Measurements from ENCODE around the gene UBA6.
"Not testable (repeated sequence)": the region's sequence is repeated elsewhere in the genome, so short reads cannot be mapped to it uniquely, and the experiment has no call there.

The UBA6 gene

GRCh38 chr4:67678612-67679011 lies 22.3 kb downstream of the UBA6 start:
- Histone ChIP-seq H3K36me3 (ENCODE audit: control insufficient read depth, insufficient read depth, low read length) (peaks cover 23% of the 10 kb centered on the region), H3K27me3 (ENCODE audit: control insufficient read depth, insufficient read depth, low read length, poor library complexity, severe bottlenecking) (no peaks in the 10 kb centered on the region), H3K4me3 (ENCODE audit: insufficient read depth, low read depth, low read length) (no peak overlapping the region), H3K27ac (ENCODE audit: insufficient read depth, low read depth, low read length, poor library complexity, severe bottlenecking) (no peak overlapping the region), H3K9me3 (ENCODE audit: control insufficient read depth, low read length) (no peaks in the 10 kb centered on the region), H3K4me1 (ENCODE audit: control insufficient read depth, insufficient read depth, low read length) (no peaks in the 10 kb centered on the region)
- WGBS, 2 experiments = 100% methylated on average over 2 of the region's 2 CpGs

GRCh38 chr4:67674098-67674497 lies 26.9 kb downstream of the UBA6 start:
- Histone ChIP-seq H3K36me3 (ENCODE audit: control insufficient read depth, insufficient read depth, low read length) (peaks cover 28% of the 10 kb centered on the region), H3K27ac (ENCODE audit: insufficient read depth, low read depth, low read length, poor library complexity, severe bottlenecking) (no peak overlapping the region)
- 96 to 97% methylated on average over 2 of the region's 2 CpGs for WGBS, 2 experiments

GRCh38 chr4:67668315-67668714 lies 32.6 kb downstream of the UBA6 start:
- WGBS, 2 experiments = 93% methylated on average over 3 of the region's 3 CpGs; no CpG with 5 or more reads in 1 of the 2 experiments
- H3K4me1 ChIP-seq (ENCODE audit: control insufficient read depth, insufficient read depth, low read length) = no peaks in the 10 kb centered on the region
- H3K9me3 ChIP-seq (ENCODE audit: control insufficient read depth, low read length) = no peaks in the 10 kb centered on the region
- H3K4me3 ChIP-seq (ENCODE audit: insufficient read depth, low read depth, low read length) = no peak overlapping the region
- H3K36me3 ChIP-seq (ENCODE audit: control insufficient read depth, insufficient read depth, low read length) = peaks cover 17% of the 10 kb centered on the region
- no peak overlapping the region for H3K27ac ChIP-seq (ENCODE audit: insufficient read depth, low read depth, low read length, poor library complexity, severe bottlenecking)
- H3K27me3 ChIP-seq (ENCODE audit: control insufficient read depth, insufficient read depth, low read length, poor library complexity, severe bottlenecking) = no peaks in the 10 kb centered on the region

More at GRCh38 chr4:67674098-67674497, 26.9 kb downstream of the UBA6 start:
- Histone ChIP-seq H3K4me3 (ENCODE audit: insufficient read depth, low read depth, low read length) (no peak overlapping the region), H3K27me3 (ENCODE audit: control insufficient read depth, insufficient read depth, low read length, poor library complexity, severe bottlenecking) (no peaks in the 10 kb centered on the region), H3K4me1 (ENCODE audit: control insufficient read depth, insufficient read depth, low read length) (no peaks in the 10 kb centered on the region), H3K9me3 (ENCODE audit: control insufficient read depth, low read length) (no peaks in the 10 kb centered on the region)

- 96% methylated on average over 4 of the region's 4 CpGs for WGBS, 2 experiments
- no peaks in the 10 kb centered on the region for H3K4me1 ChIP-seq (ENCODE audit: control insufficient read depth, insufficient read depth, low read length)
- peaks cover 30% of the 10 kb centered on the region for H3K36me3 ChIP-seq (ENCODE audit: control insufficient read depth, insufficient read depth, low read length)
- no peak overlapping the region for H3K4me3 ChIP-seq (ENCODE audit: insufficient read depth, low read depth, low read length)
- no peak overlapping the region for H3K27ac ChIP-seq (ENCODE audit: insufficient read depth, low read depth, low read length, poor library complexity, severe bottlenecking)
- H3K27me3 ChIP-seq (ENCODE audit: control insufficient read depth, insufficient read depth, low read length, poor library complexity, severe bottlenecking) = no peaks in the 10 kb centered on the region
- H3K9me3 ChIP-seq (ENCODE audit: control insufficient read depth, low read length) = peaks cover 5% of the 10 kb centered on the region
These were observed 40.5 kb downstream of the UBA6 start for GRCh38 chr4:67660418-67660817.

- Histone ChIP-seq H3K9me3 (ENCODE audit: control insufficient read depth, low read length) (peaks cover 5% of the 10 kb centered on the region), H3K36me3 (ENCODE audit: control insufficient read depth, insufficient read depth, low read length) (peaks cover 27% of the 10 kb centered on the region), H3K27ac (ENCODE audit: insufficient read depth, low read depth, low read length, poor library complexity, severe bottlenecking) (no peak overlapping the region), H3K4me3 (ENCODE audit: insufficient read depth, low read depth, low read length) (no peak overlapping the region), H3K4me1 (ENCODE audit: control insufficient read depth, insufficient read depth, low read length) (no peaks in the 10 kb centered on the region), H3K27me3 (ENCODE audit: control insufficient read depth, insufficient read depth, low read length, poor library complexity, severe bottlenecking) (no peaks in the 10 kb centered on the region)
- 90 to 100% methylated on average over 2 of the region's 2 CpGs for WGBS, 2 experiments
These were observed 41.9 kb downstream of the UBA6 start for GRCh38 chr4:67659065-67659464.

- WGBS, 2 experiments = 93 to 94% methylated on average over 3 of the region's 3 CpGs
- no peak overlapping the region for H3K4me3 ChIP-seq (ENCODE audit: insufficient read depth, low read depth, low read length)
- H3K36me3 ChIP-seq (ENCODE audit: control insufficient read depth, insufficient read depth, low read length) = peaks cover 27% of the 10 kb centered on the region
These were observed 42.7 kb downstream of the UBA6 start for GRCh38 chr4:67658302-67658701.

GRCh38 chr4:67651536-67651935 lies 49.4 kb downstream of the UBA6 start:
- no peaks in the 10 kb centered on the region for H3K9me3 ChIP-seq (ENCODE audit: control insufficient read depth, low read length)
- no peak overlapping the region for H3K4me3 ChIP-seq (ENCODE audit: insufficient read depth, low read depth, low read length)
- H3K27me3 ChIP-seq (ENCODE audit: control insufficient read depth, insufficient read depth, low read length, poor library complexity, severe bottlenecking) = no peaks in the 10 kb centered on the region
- H3K4me1 ChIP-seq (ENCODE audit: control insufficient read depth, insufficient read depth, low read length) = no peaks in the 10 kb centered on the region
- no peak overlapping the region for H3K27ac ChIP-seq (ENCODE audit: insufficient read depth, low read depth, low read length, poor library complexity, severe bottlenecking)
- no peaks in the 10 kb centered on the region for H3K36me3 ChIP-seq (ENCODE audit: control insufficient read depth, insufficient read depth, low read length)

More at GRCh38 chr4:67658302-67658701, 42.7 kb downstream of the UBA6 start:
- Histone ChIP-seq H3K9me3 (ENCODE audit: control insufficient read depth, low read length) (peaks cover 5% of the 10 kb centered on the region), H3K4me1 (ENCODE audit: control insufficient read depth, insufficient read depth, low read length) (no peaks in the 10 kb centered on the region), H3K27me3 (ENCODE audit: control insufficient read depth, insufficient read depth, low read length, poor library complexity, severe bottlenecking) (no peaks in the 10 kb centered on the region), H3K27ac (ENCODE audit: insufficient read depth, low read depth, low read length, poor library complexity, severe bottlenecking) (no peak overlapping the region)

- Histone ChIP-seq H3K36me3 (ENCODE audit: control insufficient read depth, insufficient read depth, low read length) (peaks cover 10% of the 10 kb centered on the region), H3K9me3 (ENCODE audit: control insufficient read depth, low read length) (no peaks in the 10 kb centered on the region), H3K4me1 (ENCODE audit: control insufficient read depth, insufficient read depth, low read length) (no peaks in the 10 kb centered on the region), H3K27ac (ENCODE audit: insufficient read depth, low read depth, low read length, poor library complexity, severe bottlenecking) (no peak overlapping the region), H3K27me3 (ENCODE audit: control insufficient read depth, insufficient read depth, low read length, poor library complexity, severe bottlenecking) (no peaks in the 10 kb centered on the region), H3K4me3 (ENCODE audit: insufficient read depth, low read depth, low read length) (no peak overlapping the region)
- WGBS, 2 experiments = 94 to 95% methylated on average over 5 of the region's 5 CpGs
These were observed 62.8 kb downstream of the UBA6 start for GRCh38 chr4:67638136-67638535.

- H3K27me3 ChIP-seq (ENCODE audit: control insufficient read depth, insufficient read depth, low read length, poor library complexity, severe bottlenecking); H3K27ac ChIP-seq (ENCODE audit: insufficient read depth, low read depth, low read length, poor library complexity, severe bottlenecking); H3K4me1 ChIP-seq (ENCODE audit: control insufficient read depth, insufficient read depth, low read length); H3K4me3 ChIP-seq (ENCODE audit: insufficient read depth, low read depth, low read length); H3K9me3 ChIP-seq (ENCODE audit: control insufficient read depth, low read length): not testable (repeated sequence)
- peaks cover 18% of the 10 kb centered on the region for H3K36me3 ChIP-seq (ENCODE audit: control insufficient read depth, insufficient read depth, low read length)
- WGBS, 2 experiments = 96 to 97% methylated on average over 27 to 30 of the region's 30 CpGs
These were observed 64.0 kb downstream of the UBA6 start for GRCh38 chr4:67636978-67637377.

- no peaks in the 10 kb centered on the region for H3K9me3 ChIP-seq (ENCODE audit: control insufficient read depth, low read length)
- peaks cover 20% of the 10 kb centered on the region for H3K36me3 ChIP-seq (ENCODE audit: control insufficient read depth, insufficient read depth, low read length)
- no peaks in the 10 kb centered on the region for H3K4me1 ChIP-seq (ENCODE audit: control insufficient read depth, insufficient read depth, low read length)
- WGBS, 2 experiments = 82 to 89% methylated on average over 2 of the region's 2 CpGs
- H3K27ac ChIP-seq (ENCODE audit: insufficient read depth, low read depth, low read length, poor library complexity, severe bottlenecking) = no peak overlapping the region
- no peak overlapping the region for H3K4me3 ChIP-seq (ENCODE audit: insufficient read depth, low read depth, low read length)
- H3K27me3 ChIP-seq (ENCODE audit: control insufficient read depth, insufficient read depth, low read length, poor library complexity, severe bottlenecking) = no peaks in the 10 kb centered on the region
These were observed 65.6 kb downstream of the UBA6 start for GRCh38 chr4:67635331-67635730.

GRCh38 chr4:67634741-67635140 lies 66.2 kb downstream of the UBA6 start:
- Histone ChIP-seq H3K27me3 (ENCODE audit: control insufficient read depth, insufficient read depth, low read length, poor library complexity, severe bottlenecking) (no peaks in the 10 kb centered on the region), H3K4me1 (ENCODE audit: control insufficient read depth, insufficient read depth, low read length) (no peaks in the 10 kb centered on the region), H3K27ac (ENCODE audit: insufficient read depth, low read depth, low read length, poor library complexity, severe bottlenecking) (no peak overlapping the region), H3K9me3 (ENCODE audit: control insufficient read depth, low read length) (no peaks in the 10 kb centered on the region), H3K36me3 (ENCODE audit: control insufficient read depth, insufficient read depth, low read length) (peaks cover 20% of the 10 kb centered on the region), H3K4me3 (ENCODE audit: insufficient read depth, low read depth, low read length) (no peak overlapping the region)
- 96 to 97% methylated on average over 1 of the region's 2 CpGs for WGBS, 2 experiments
